Epithelial cell of proximal tubule (primary cell): Measurements from ENCODE around the gene ADGRF4. TPM values are rescaled to one million over a fixed set of nuclear protein-coding genes. Genes with fewer than 3 reads are reported as not detected.

ENCODE experiments used
- DNase-seq: peaks from one replicate; pipeline ENCODE4 v3.0.0-alpha.2; 2011; ENCODE audit warnings: low read depth
- H3K4me3 ChIP-seq: 2 replicates; pipeline ENCODE4 v1.5.1; 2011; ENCODE audit warnings: low read depth, mild to moderate bottlenecking, low read length
- total RNA-seq: library from RNA; depleted of rRNA; stranded (reverse); fragments of >200 nt; gene quantifications from 2 replicates; pipeline ENCODE4 v1.2.3, GENCODE V29; 2015
- TF ChIP-seq, protein P1 (sequence below): conservative IDR thresholded peaks from 2 replicates; pipeline ENCODE4 v1.5.1; 2012; ENCODE audit warnings: low read depth, mild to moderate bottlenecking, low read length

The ADGRF4 gene
- total RNA-seq, 1 donor from 2014 or later: 1.5 TPM

DNA sequence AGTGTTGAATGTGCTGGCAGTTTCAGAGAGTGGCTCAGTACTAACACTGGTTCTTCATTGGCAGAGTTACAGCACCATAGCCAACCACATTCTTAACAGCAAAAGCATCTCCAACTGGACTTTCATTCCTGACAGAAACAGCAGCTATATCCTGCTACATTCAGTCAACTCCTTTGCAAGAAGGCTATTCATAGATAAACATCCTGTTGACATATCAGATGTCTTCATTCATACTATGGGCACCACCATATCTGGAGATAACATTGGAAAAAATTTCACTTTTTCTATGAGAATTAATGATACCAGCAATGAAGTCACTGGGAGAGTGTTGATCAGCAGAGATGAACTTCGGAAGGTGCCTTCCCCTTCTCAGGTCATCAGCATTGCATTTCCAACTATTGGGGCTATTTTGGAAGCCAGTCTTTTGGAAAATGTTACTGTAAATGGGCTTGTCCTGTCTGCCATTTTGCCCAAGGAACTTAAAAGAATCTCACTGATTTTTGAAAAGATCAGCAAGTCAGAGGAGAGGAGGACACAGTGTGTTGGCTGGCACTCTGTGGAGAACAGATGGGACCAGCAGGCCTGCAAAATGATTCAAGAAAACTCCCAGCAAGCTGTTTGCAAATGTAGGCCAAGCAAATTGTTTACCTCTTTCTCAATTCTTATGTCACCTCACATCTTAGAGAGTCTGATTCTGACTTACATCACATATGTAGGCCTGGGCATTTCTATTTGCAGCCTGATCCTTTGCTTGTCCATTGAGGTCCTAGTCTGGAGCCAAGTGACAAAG lies 17.0 kb upstream of the ADGRF4 start:
- H3K4me3 ChIP-seq: no peak overlapping the region
- TF ChIP-seq, protein P1, sequence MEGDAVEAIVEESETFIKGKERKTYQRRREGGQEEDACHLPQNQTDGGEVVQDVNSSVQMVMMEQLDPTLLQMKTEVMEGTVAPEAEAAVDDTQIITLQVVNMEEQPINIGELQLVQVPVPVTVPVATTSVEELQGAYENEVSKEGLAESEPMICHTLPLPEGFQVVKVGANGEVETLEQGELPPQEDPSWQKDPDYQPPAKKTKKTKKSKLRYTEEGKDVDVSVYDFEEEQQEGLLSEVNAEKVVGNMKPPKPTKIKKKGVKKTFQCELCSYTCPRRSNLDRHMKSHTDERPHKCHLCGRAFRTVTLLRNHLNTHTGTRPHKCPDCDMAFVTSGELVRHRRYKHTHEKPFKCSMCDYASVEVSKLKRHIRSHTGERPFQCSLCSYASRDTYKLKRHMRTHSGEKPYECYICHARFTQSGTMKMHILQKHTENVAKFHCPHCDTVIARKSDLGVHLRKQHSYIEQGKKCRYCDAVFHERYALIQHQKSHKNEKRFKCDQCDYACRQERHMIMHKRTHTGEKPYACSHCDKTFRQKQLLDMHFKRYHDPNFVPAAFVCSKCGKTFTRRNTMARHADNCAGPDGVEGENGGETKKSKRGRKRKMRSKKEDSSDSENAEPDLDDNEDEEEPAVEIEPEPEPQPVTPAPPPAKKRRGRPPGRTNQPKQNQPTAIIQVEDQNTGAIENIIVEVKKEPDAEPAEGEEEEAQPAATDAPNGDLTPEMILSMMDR: no peak
- DNase-seq: no peak

DNA sequence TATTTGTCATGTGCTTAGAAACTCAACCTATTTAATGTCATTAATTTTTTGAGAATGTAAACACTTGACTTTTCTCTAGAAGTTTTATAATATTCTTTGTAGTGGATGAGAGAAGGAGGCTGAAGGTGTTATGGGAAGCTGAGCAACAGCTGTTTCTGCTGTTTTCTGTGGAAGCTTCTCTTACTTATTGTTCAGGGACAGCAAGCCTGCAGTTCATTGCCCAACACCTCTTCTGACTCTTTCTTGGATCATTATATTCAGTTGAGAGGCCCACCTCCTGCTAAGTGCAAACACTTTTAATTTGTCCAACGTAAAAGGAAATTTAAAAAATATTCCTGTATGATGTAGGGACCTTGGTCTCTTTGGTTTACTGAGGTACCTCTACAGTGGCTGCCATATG lies 12.0 kb upstream of the ADGRF4 start:
- TF ChIP-seq, protein P1: no peak
- no peak for DNase-seq
- H3K4me3 ChIP-seq: no peak overlapping the region

DNA sequence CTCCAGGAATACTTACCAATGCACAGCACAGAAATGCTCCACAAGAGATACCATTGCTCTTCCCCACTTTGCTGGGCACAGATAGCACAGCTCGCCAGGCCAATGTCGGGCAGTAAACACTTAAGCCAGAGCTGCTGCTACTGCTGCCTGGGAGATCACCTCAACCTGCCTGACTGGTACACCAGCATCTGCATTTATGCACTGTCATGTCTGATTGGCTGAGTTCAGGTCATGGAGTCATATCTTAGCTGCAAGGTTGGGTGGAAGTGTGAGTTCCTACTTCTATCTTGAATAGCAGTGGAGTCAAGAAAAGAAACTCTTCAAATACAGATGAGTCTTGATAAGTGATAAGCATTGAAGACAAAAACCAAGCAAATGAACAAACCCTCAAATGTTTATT lies 10.9 kb upstream of the ADGRF4 start:
- TF ChIP-seq, protein P1: no peak
- no peak for DNase-seq
- no peak overlapping the region for H3K4me3 ChIP-seq

DNA sequence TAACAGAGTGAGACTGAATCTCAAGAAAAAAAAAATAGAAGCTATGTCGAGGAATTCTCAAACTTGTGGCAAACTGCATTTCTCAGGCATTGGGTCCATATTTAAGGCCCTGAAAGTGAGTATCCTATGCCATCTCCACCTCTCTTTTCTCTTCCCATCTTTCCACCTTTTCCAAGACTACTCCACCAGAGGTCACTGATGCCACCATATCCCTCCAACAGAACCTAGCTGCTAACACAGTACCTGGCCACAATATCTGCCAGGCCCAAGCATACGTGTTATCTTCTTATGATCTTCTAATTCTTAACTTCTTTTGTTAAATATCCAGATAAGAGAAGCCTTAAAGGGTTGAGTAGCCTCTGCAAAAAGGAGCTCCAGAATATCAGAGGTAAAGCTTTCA lies 8.2 kb upstream of the ADGRF4 start:
- TF ChIP-seq, protein P1: peak; percentile 40
- DNase-seq: no peak
- no peak overlapping the region for H3K4me3 ChIP-seq

DNA sequence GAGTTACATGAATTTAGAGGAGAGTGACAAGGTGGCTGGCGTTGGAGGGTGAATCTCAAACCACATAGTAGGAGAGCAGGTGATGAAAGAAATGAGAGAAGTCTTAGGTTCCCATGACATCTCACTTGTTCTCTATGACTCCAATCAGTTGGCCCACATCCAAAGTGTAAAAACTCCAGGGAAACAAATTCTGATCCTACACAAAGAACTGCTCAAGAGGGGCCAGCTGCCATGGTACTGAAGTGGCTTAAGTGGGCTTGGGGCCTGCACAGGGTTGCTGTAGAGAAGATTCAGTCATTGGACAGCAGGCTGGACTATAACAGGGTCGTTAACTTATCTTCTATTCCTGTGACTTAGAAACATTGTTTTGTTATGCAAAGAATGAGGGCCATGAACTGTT lies 7.6 kb upstream of the ADGRF4 start:
- H3K4me3 ChIP-seq: no peak overlapping the region
- TF ChIP-seq, protein P1: no peak
- DNase-seq: no peak

DNA sequence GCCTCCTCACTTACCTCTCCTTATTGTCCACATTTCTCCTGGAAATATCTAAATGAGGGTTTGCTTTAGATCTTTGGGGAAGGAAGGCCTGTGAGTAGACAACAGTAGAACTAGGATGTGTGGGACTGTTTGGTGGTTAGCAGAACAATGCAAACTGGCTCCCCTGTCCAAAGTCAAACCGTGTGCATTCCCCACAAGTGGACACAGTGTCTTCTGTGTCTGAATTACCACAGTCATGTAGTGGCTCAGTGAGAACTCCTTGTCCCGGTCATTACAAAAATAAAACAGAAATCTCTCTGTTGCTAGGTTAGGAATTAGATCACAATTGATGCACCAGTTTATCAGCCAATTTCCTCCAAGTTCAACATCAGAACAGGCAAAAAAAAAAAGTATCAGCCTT lies 455 bp upstream of the ADGRF4 start:
- no peak for DNase-seq
- H3K4me3 ChIP-seq: no peak overlapping the region
- TF ChIP-seq, protein P1: no peak

DNA sequence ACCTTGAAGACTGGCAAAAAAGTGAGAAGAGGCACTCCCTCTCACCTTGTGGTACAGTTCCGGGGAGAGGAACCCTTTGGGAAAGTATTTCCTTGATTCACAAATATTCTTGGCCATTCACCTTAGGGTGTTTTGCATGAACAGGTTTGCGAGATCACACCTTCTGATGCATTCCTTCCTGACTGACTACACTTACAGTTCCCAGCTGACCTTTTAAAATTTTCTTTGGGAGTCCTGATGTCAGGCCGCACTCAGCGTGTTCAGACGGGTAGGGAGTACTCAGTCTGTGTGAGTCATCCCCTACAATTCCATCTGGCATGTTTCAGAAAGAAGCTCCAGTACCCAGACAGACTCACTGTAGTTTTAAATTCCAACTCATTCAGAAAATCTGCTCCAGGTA lies 1.7 kb downstream of the ADGRF4 start:
- H3K4me3 ChIP-seq: no peak overlapping the region
- DNase-seq: peak; percentile 56
- TF ChIP-seq, protein P1: no peak
